Parathyroid adenoma (tissue), 2 donors: ENCODE results near the gene PARP6.

ENCODE experiments used
- H2AFZ ChIP-seq: fragments of 300-600 bp; sonication (generic); one replicate; pipeline ENCODE4 v1.7.0; 2017; ENCODE audit warnings: antibody characterized with exemption, mild to moderate bottlenecking
- H3K27ac ChIP-seq: fragments of 300-600 bp; sonication (generic); one replicate; pipeline ENCODE4 v1.7.0; 2017
- H3K27me3 ChIP-seq: fragments of 300-600 bp; sonication (generic); one replicate; pipeline ENCODE4 v1.7.0; 2017; ENCODE audit warnings: low read length; ENCODE audit not compliant: control insufficient read depth, insufficient read depth
- H3K36me3 ChIP-seq: fragments of 300-600 bp; sonication (generic); one replicate; pipeline ENCODE4 v1.7.0; 2017; ENCODE audit warnings: low read length; ENCODE audit not compliant: control insufficient read depth, insufficient read depth
- H3K4me1 ChIP-seq: fragments of 300-600 bp; sonication (generic); one replicate; pipeline ENCODE4 v1.7.0; 2017; ENCODE audit warnings: control low read depth
- H3K4me2 ChIP-seq: fragments of 300-600 bp; sonication (generic); one replicate; pipeline ENCODE4 v1.7.0; 2017; ENCODE audit warnings: low read length
- H3K4me3 ChIP-seq: fragments of 300-600 bp; sonication (generic); one replicate; pipeline ENCODE4 v1.7.0; 2017; ENCODE audit warnings: low read depth, low read length
- H3K79me2 ChIP-seq: fragments of 300-600 bp; sonication (generic); one replicate; pipeline ENCODE4 v1.7.0; 2017; ENCODE audit warnings: control low read depth
- H3K9ac ChIP-seq: fragments of 300-600 bp; sonication (generic); one replicate; pipeline ENCODE4 v1.7.0; 2017; ENCODE audit warnings: mild to moderate bottlenecking
- H3K9me3 ChIP-seq: fragments of 300-600 bp; sonication (generic); one replicate; pipeline ENCODE4 v1.7.0; 2017; ENCODE audit warnings: low read length; ENCODE audit not compliant: control insufficient read depth
- TF ChIP-seq, protein P1 (sequence below): fragments of 300-600 bp; sonication (generic); IDR thresholded peaks from one replicate; pipeline ENCODE4 v1.7.0; 2017; ENCODE audit warnings: antibody characterized with exemption, mild to moderate bottlenecking
- donor health status: primary hyperparathyroidism.

The PARP6 gene

GRCh38 chr15:72237853-72238224 lies 34.5 kb downstream of the PARP6 start:
- Histone ChIP-seq H3K27ac (no peak overlapping the region), H3K4me1 (no peaks in the 10 kb centered on the region), H3K27me3 (no peaks in the 10 kb centered on the region), H3K79me2 (no peaks in the 10 kb centered on the region), H3K36me3 (no peaks in the 10 kb centered on the region), H3K4me3 (no peak overlapping the region), H3K9me3 (no peaks in the 10 kb centered on the region), H2AFZ (no peak overlapping the region), H3K9ac (no peak overlapping the region), H3K4me2 (no peak overlapping the region)
- TF ChIP-seq, protein P1, sequence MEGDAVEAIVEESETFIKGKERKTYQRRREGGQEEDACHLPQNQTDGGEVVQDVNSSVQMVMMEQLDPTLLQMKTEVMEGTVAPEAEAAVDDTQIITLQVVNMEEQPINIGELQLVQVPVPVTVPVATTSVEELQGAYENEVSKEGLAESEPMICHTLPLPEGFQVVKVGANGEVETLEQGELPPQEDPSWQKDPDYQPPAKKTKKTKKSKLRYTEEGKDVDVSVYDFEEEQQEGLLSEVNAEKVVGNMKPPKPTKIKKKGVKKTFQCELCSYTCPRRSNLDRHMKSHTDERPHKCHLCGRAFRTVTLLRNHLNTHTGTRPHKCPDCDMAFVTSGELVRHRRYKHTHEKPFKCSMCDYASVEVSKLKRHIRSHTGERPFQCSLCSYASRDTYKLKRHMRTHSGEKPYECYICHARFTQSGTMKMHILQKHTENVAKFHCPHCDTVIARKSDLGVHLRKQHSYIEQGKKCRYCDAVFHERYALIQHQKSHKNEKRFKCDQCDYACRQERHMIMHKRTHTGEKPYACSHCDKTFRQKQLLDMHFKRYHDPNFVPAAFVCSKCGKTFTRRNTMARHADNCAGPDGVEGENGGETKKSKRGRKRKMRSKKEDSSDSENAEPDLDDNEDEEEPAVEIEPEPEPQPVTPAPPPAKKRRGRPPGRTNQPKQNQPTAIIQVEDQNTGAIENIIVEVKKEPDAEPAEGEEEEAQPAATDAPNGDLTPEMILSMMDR = no peak

DNA sequence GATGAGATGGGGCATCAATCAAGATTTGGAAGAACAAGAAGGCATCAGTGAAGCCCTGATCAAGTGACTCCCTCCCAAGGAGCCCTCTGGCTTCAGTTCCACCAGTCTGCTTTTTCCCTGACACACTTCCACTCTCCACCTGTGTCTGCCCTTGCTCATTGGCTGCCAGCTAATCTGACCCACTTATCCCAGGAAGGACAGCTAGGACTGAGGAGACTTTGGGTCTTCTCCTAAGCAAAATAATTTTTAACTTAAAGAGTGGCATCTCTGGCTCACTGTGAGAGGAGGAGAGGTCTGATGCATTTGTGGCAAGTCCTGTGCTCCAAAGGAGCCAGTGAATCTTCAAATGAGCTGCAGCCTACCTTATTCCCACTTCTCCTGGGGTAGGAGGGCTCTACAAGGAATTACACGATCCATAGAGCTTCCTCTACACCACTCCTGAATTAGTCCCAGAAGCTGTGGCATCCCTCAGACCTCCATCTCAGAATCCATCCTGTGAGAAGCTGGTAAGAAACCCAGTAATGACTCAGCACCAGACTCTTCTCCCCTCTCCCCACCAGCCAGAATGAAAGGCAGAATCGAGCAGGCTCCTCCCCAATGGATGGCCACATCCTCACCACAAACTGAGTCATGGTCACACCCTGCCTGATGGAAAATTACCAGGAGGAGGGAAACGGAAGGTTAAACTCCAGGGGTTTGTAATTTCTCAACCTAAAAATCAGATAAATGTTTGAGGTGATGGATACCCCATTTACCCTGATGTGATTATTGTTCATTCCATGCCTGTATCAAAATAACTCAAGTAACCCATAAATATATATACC lies 35.1 kb downstream of the PARP6 start:
- Histone ChIP-seq H3K9me3 (no peaks in the 10 kb centered on the region), H3K4me2 (no peak overlapping the region), H3K4me1 (peaks cover 1% of the 10 kb centered on the region), H3K79me2 (no peaks in the 10 kb centered on the region), H3K27me3 (no peaks in the 10 kb centered on the region), H3K36me3 (no peaks in the 10 kb centered on the region), H3K4me3 (no peak overlapping the region), H3K9ac (no peak overlapping the region), H3K27ac (no peak overlapping the region), H2AFZ (no peak overlapping the region)
- TF ChIP-seq, protein P1 = no peak

- Histone ChIP-seq H2AFZ (no peak overlapping the region), H3K36me3 (no peaks in the 10 kb centered on the region), H3K4me1 (peaks cover 3% of the 10 kb centered on the region), H3K4me3 (no peak overlapping the region), H3K4me2 (no peak overlapping the region), H3K9ac (no peak overlapping the region), H3K27me3 (no peaks in the 10 kb centered on the region), H3K79me2 (no peaks in the 10 kb centered on the region), H3K27ac (no peak overlapping the region), H3K9me3 (no peaks in the 10 kb centered on the region)
- TF ChIP-seq, protein P1 = no peak
These were observed 35.9 kb downstream of the PARP6 start for GRCh38 chr15:72236381-72237003.

- Histone ChIP-seq H3K27me3 (no peaks in the 10 kb centered on the region), H3K79me2 (no peaks in the 10 kb centered on the region), H2AFZ (no peak overlapping the region), H3K4me2 (no peak overlapping the region), H3K27ac (no peak overlapping the region), H3K36me3 (no peaks in the 10 kb centered on the region), H3K9ac (no peak overlapping the region), H3K4me3 (no peak overlapping the region), H3K9me3 (no peaks in the 10 kb centered on the region), H3K4me1 (peaks cover 3% of the 10 kb centered on the region)
- TF ChIP-seq, protein P1 = no peak
These were observed 37.1 kb downstream of the PARP6 start for GRCh38 chr15:72235298-72235697.

- H3K4me2 ChIP-seq = no peak overlapping the region
- no peak overlapping the region for H3K4me3 ChIP-seq
- no peak overlapping the region for H2AFZ ChIP-seq
- no peaks in the 10 kb centered on the region for H3K9me3 ChIP-seq
- H3K36me3 ChIP-seq = no peaks in the 10 kb centered on the region
- H3K9ac ChIP-seq = no peak overlapping the region
- TF ChIP-seq, protein P1 = no peak
- H3K27me3 ChIP-seq = no peaks in the 10 kb centered on the region
- H3K27ac ChIP-seq = no peak overlapping the region
- peaks cover 1% of the 10 kb centered on the region for H3K79me2 ChIP-seq
- H3K4me1 ChIP-seq = peaks cover 7% of the 10 kb centered on the region
These were observed 38.6 kb downstream of the PARP6 start for GRCh38 chr15:72233769-72234168.
